SK-N-SH (cell line): Measurements from ENCODE around the gene TTC21B.

Experiments
- GABPA ChIP-seq: IDR thresholded peaks from 2 replicates; pipeline ENCODE4 v1.4.0; 2012; ENCODE audit warnings: low read depth, mild to moderate bottlenecking
- POLR2AphosphoS5 ChIP-seq: IDR thresholded peaks from 2 replicates; pipeline ENCODE4 v1.6.1; 2012; ENCODE audit warnings: low read depth, low read length
- RCOR1 ChIP-seq: fragments of 150-350 bp; IDR thresholded peaks from 2 replicates; pipeline ENCODE4 v1.6.1; 2017; ENCODE audit warnings: antibody characterized with exemption, low read length
- TCF12 ChIP-seq: IDR thresholded peaks from 2 replicates; pipeline ENCODE4 v1.4.0; 2012
- YY1 ChIP-seq: IDR thresholded peaks from 2 replicates; pipeline ENCODE4 v1.4.0; 2012; ENCODE audit warnings: low read depth, mild to moderate bottlenecking
- TF ChIP-seq, protein P1 (sequence below): fragments of 200-600 bp; sonication (generic); IDR thresholded peaks from 2 replicates; pipeline ENCODE4 v1.6.1; 2017; ENCODE audit warnings: antibody characterized with exemption, mild to moderate bottlenecking, moderate library complexity

DNA sequence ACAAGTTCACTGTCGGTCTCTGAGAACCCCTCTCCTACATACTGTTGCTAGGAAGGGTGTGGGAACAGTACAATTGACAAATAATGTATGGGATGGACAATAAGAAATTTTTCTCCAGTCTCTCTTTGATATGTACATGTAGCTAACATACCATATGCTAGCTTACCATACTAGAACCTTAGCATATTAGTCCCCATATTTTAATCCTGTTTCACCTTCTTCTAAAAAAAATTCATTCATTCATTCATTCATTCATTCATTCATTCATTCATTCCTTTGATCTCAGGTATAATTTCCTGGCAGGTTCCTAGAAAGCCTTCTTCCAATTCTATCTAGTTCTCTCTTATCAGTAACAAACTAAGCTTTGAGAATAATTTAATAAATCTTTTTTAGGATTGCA, 62.2 kb downstream of the TTC21B start:
- TF ChIP-seq, protein P1, sequence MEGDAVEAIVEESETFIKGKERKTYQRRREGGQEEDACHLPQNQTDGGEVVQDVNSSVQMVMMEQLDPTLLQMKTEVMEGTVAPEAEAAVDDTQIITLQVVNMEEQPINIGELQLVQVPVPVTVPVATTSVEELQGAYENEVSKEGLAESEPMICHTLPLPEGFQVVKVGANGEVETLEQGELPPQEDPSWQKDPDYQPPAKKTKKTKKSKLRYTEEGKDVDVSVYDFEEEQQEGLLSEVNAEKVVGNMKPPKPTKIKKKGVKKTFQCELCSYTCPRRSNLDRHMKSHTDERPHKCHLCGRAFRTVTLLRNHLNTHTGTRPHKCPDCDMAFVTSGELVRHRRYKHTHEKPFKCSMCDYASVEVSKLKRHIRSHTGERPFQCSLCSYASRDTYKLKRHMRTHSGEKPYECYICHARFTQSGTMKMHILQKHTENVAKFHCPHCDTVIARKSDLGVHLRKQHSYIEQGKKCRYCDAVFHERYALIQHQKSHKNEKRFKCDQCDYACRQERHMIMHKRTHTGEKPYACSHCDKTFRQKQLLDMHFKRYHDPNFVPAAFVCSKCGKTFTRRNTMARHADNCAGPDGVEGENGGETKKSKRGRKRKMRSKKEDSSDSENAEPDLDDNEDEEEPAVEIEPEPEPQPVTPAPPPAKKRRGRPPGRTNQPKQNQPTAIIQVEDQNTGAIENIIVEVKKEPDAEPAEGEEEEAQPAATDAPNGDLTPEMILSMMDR = no peak
- TF ChIP-seq YY1 (no peak), TCF12 (no peak), POLR2AphosphoS5 (no peak), GABPA (no peak), RCOR1 (no peak)
